Measurements from ENCODE around the gene CCDC88B.

The CCDC88B gene

GRCh38 chr11:64323984-64324383 is 16.0 kb upstream of the CCDC88B start:
- peak; percentile 3 for DNase-seq

- peak; percentile 2 for DNase-seq
These were observed 15.1 kb upstream of the CCDC88B start for GRCh38 chr11:64324692-64325469.

GRCh38 chr11:64327375-64327774 is 12.6 kb upstream of the CCDC88B start:
- DNase-seq = peak; percentile 2

GRCh38 chr11:64327993-64328392 is 12.0 kb upstream of the CCDC88B start:
- DNase-seq = peak; percentile 2

- DNase-seq = peak; percentile 1
These were observed 9.1 kb upstream of the CCDC88B start for GRCh38 chr11:64330888-64331287.

- peak; percentile 99 for DNase-seq
These were observed 8.2 kb upstream of the CCDC88B start for GRCh38 chr11:64331569-64332371.

- DNase-seq = peak; percentile 3
These were observed 6.4 kb upstream of the CCDC88B start for GRCh38 chr11:64333556-64333955.

GRCh38 chr11:64334764-64335735 is 5.0 kb upstream of the CCDC88B start:
- DNase-seq = peak; percentile 54

GRCh38 chr11:64337538-64338249 is 2.3 kb upstream of the CCDC88B start:
- no peak for DNase-seq

- DNase-seq = no peak
These were observed 1.3 kb upstream of the CCDC88B start for GRCh38 chr11:64338716-64339115.

- no peak for DNase-seq
These were observed 718 bp upstream of the CCDC88B start for GRCh38 chr11:64339286-64339685.

GRCh38 chr11:64340671-64341335 is 799 bp downstream of the CCDC88B start:
- peak; percentile 44 for DNase-seq

- DNase-seq = no peak
These were observed 1.4 kb downstream of the CCDC88B start for GRCh38 chr11:64341429-64341828.

GRCh38 chr11:64341851-64342791 is 2.1 kb downstream of the CCDC88B start:
- peak; percentile 78 for DNase-seq

GRCh38 chr11:64342869-64343745 is 3.1 kb downstream of the CCDC88B start:
- no peak for DNase-seq

- DNase-seq = peak; percentile 38
These were observed 4.0 kb downstream of the CCDC88B start for GRCh38 chr11:64343767-64344559.

- DNase-seq = no peak
These were observed 4.8 kb downstream of the CCDC88B start for GRCh38 chr11:64344787-64345186.

- DNase-seq = no peak
These were observed 7.3 kb downstream of the CCDC88B start for GRCh38 chr11:64347193-64347867.

Data from RPMI8226 (cell line).